ENCODE measurements around the gene MARCHF2.

The MARCHF2 gene

GRCh38 chr19:8398311-8398771 is 14.8 kb upstream of the MARCHF2 start:
- Histone ChIP-seq H3K4me1 (ENCODE audit: insufficient read depth, poor library complexity, severe bottlenecking) (peaks cover 28% of the 10 kb centered on the region), H3K27ac (ENCODE audit: poor library complexity, severe bottlenecking) (peak overlapping the region; percentile 69), H3K9me3 (ENCODE audit: severe bottlenecking) (no peaks in the 10 kb centered on the region), H3K27me3 (ENCODE audit: insufficient read depth, poor library complexity, severe bottlenecking) (no peaks in the 10 kb centered on the region), H3K4me3 (ENCODE audit: severe bottlenecking) (no peak overlapping the region), H3K36me3 (ENCODE audit: low read depth) (peaks cover 19% of the 10 kb centered on the region)
- ATAC-seq (ENCODE audit: low read depth) (no peak), DNase-seq (ENCODE audit: low spot score) (no peak)
- no peak for TF ChIP-seq CTCF (IDR thresholded peaks at IDR 0.05; ENCODE audit: poor library complexity, severe bottlenecking)

- ATAC-seq (ENCODE audit: low read depth) = no peak
- Histone ChIP-seq H3K36me3 (ENCODE audit: low read depth) (peaks cover 23% of the 10 kb centered on the region), H3K4me3 (ENCODE audit: severe bottlenecking) (no peak overlapping the region), H3K27ac (ENCODE audit: poor library complexity, severe bottlenecking) (no peak overlapping the region), H3K9me3 (ENCODE audit: severe bottlenecking) (no peaks in the 10 kb centered on the region), H3K4me1 (ENCODE audit: insufficient read depth, poor library complexity, severe bottlenecking) (peaks cover 21% of the 10 kb centered on the region), H3K27me3 (ENCODE audit: insufficient read depth, poor library complexity, severe bottlenecking) (no peaks in the 10 kb centered on the region)
- no peak for TF ChIP-seq CTCF (IDR thresholded peaks at IDR 0.05; ENCODE audit: poor library complexity, severe bottlenecking)
- DNase-seq (ENCODE audit: low spot score) = no peak
These were observed 13.4 kb upstream of the MARCHF2 start for GRCh38 chr19:8399681-8400188.

- ATAC-seq (ENCODE audit: low read depth) (no peak), DNase-seq (ENCODE audit: low spot score) (no peak)
- Histone ChIP-seq H3K27me3 (ENCODE audit: insufficient read depth, poor library complexity, severe bottlenecking) (no peaks in the 10 kb centered on the region), H3K27ac (ENCODE audit: poor library complexity, severe bottlenecking) (no peak overlapping the region), H3K36me3 (ENCODE audit: low read depth) (peaks cover 17% of the 10 kb centered on the region), H3K4me3 (ENCODE audit: severe bottlenecking) (no peak overlapping the region), H3K4me1 (ENCODE audit: insufficient read depth, poor library complexity, severe bottlenecking) (peaks cover 9% of the 10 kb centered on the region), H3K9me3 (ENCODE audit: severe bottlenecking) (no peaks in the 10 kb centered on the region)
- TF ChIP-seq CTCF (IDR thresholded peaks at IDR 0.05; ENCODE audit: poor library complexity, severe bottlenecking) = no peak
These were observed 11.1 kb upstream of the MARCHF2 start for GRCh38 chr19:8401981-8402411.

GRCh38 chr19:8403098-8403819 is 9.8 kb upstream of the MARCHF2 start:
- ATAC-seq (ENCODE audit: low read depth) (no peak), DNase-seq (ENCODE audit: low spot score) (no peak)
- Histone ChIP-seq H3K4me3 (ENCODE audit: severe bottlenecking) (no peak overlapping the region), H3K27ac (ENCODE audit: poor library complexity, severe bottlenecking) (no peak overlapping the region), H3K4me1 (ENCODE audit: insufficient read depth, poor library complexity, severe bottlenecking) (no peaks in the 10 kb centered on the region), H3K27me3 (ENCODE audit: insufficient read depth, poor library complexity, severe bottlenecking) (no peaks in the 10 kb centered on the region), H3K9me3 (ENCODE audit: severe bottlenecking) (no peaks in the 10 kb centered on the region), H3K36me3 (ENCODE audit: low read depth) (peaks cover 17% of the 10 kb centered on the region)
- no peak for TF ChIP-seq CTCF (IDR thresholded peaks at IDR 0.05; ENCODE audit: poor library complexity, severe bottlenecking)

GRCh38 chr19:8403820-8404109 is 9.3 kb upstream of the MARCHF2 start:
- no peak for ATAC-seq (ENCODE audit: low read depth)

More at GRCh38 chr19:8403820-8404109, 9.3 kb upstream of the MARCHF2 start:
- no peak overlapping the region for H3K27ac ChIP-seq (ENCODE audit: poor library complexity, severe bottlenecking)
- no peaks in the 10 kb centered on the region for H3K27me3 ChIP-seq (ENCODE audit: insufficient read depth, poor library complexity, severe bottlenecking)
- H3K4me3 ChIP-seq (ENCODE audit: severe bottlenecking) = no peak overlapping the region
- H3K9me3 ChIP-seq (ENCODE audit: severe bottlenecking) = no peaks in the 10 kb centered on the region
- no peak for DNase-seq (ENCODE audit: low spot score)
- no peak for TF ChIP-seq CTCF (IDR thresholded peaks at IDR 0.05; ENCODE audit: poor library complexity, severe bottlenecking)
- peaks cover 17% of the 10 kb centered on the region for H3K36me3 ChIP-seq (ENCODE audit: low read depth)
- H3K4me1 ChIP-seq (ENCODE audit: insufficient read depth, poor library complexity, severe bottlenecking) = no peaks in the 10 kb centered on the region
